Endothelial cell (in vitro differentiated cells): ENCODE results near the gene PIBF1. TPM values are rescaled to one million over a fixed set of nuclear protein-coding genes. Genes with fewer than 3 reads are reported as not detected.

Source experiments
- DNase-seq: peaks from one replicate; pipeline ENCODE4 v3.0.0; 2021; ENCODE audit warnings: low spot score
- H3K27ac Mint-ChIP-seq: one replicate; pipeline ENCODE4 v1.8.0; 2021; ENCODE audit warnings: mixed read lengths, inconsistent platforms; ENCODE audit not compliant: unreplicated experiment
- H3K27me3 Mint-ChIP-seq: one replicate; pipeline ENCODE4 v1.8.0; 2021; ENCODE audit warnings: mild to moderate bottlenecking, moderate library complexity, mixed read lengths, inconsistent platforms; ENCODE audit not compliant: unreplicated experiment
- H3K36me3 Mint-ChIP-seq: one replicate; pipeline ENCODE4 v1.8.0; 2021; ENCODE audit warnings: mild to moderate bottlenecking, low read depth, mixed read lengths, inconsistent platforms; ENCODE audit not compliant: unreplicated experiment
- H3K4me1 Mint-ChIP-seq: one replicate; pipeline ENCODE4 v1.8.0; 2021; ENCODE audit warnings: mild to moderate bottlenecking, mixed read lengths, inconsistent platforms; ENCODE audit not compliant: unreplicated experiment
- H3K4me3 Mint-ChIP-seq: one replicate; pipeline ENCODE4 v1.8.0; 2021; ENCODE audit warnings: mild to moderate bottlenecking, mixed read lengths, inconsistent platforms; ENCODE audit not compliant: unreplicated experiment
- H3K9me3 Mint-ChIP-seq: one replicate; pipeline ENCODE4 v1.8.0; 2021; ENCODE audit warnings: mixed read lengths, inconsistent platforms; ENCODE audit not compliant: unreplicated experiment
- total RNA-seq: library from RNA; stranded (reverse); fragmentation: NEBNext Ultra II Directional; extraction: Animal tissue kit (Norgen Biotek cat#: 25700); gene quantifications from one replicate; pipeline ENCODE4 v1.2.1, GENCODE V29; 2021; ENCODE audit not compliant: unreplicated experiment
- TF ChIP-seq, protein P1 (sequence below): fragments of 200-600 bp; sonication (generic); IDR thresholded peaks from one replicate; pipeline ENCODE4 v1.5.0; 2021; ENCODE audit warnings: antibody characterized with exemption; ENCODE audit not compliant: unreplicated experiment

Gene PIBF1
- total RNA-seq, 1 donor from 2014 or later = 24.0 TPM

DNA sequence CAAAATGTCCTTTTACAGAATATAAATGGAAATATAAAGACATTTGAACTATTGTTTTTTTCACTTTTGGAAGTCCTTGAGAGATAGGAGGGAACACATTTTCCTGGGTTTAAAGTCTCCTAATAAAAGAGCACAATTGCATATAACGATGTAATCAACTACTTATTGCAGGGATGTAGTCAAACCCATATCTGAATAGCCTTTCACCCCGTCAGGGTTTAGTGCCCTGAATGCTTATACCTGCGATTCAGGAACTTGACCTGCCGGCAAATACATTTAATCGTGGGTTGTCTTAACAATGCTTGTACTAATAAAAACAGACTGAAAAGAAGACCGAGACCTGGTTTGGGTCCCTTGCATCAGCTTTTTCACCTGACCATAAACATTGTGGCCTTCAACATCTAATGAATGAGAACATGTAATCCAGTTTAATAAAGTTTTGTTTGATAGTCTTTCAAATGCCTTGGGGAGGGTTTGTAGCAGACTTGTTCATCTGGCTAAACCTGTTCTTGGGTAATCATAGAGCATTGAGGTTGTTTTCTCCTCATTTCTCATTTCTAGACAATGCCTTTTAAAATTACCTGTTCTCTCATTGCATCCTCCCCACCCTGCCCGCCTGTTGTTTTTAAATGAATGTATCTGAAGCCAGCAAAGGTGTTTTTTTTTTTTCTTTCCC is 283.9 kb downstream of the PIBF1 start:
- TF ChIP-seq, protein P1, sequence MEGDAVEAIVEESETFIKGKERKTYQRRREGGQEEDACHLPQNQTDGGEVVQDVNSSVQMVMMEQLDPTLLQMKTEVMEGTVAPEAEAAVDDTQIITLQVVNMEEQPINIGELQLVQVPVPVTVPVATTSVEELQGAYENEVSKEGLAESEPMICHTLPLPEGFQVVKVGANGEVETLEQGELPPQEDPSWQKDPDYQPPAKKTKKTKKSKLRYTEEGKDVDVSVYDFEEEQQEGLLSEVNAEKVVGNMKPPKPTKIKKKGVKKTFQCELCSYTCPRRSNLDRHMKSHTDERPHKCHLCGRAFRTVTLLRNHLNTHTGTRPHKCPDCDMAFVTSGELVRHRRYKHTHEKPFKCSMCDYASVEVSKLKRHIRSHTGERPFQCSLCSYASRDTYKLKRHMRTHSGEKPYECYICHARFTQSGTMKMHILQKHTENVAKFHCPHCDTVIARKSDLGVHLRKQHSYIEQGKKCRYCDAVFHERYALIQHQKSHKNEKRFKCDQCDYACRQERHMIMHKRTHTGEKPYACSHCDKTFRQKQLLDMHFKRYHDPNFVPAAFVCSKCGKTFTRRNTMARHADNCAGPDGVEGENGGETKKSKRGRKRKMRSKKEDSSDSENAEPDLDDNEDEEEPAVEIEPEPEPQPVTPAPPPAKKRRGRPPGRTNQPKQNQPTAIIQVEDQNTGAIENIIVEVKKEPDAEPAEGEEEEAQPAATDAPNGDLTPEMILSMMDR = no peak
- H3K4me1 Mint-ChIP-seq = no peaks in the 10 kb centered on the region
- DNase-seq = no peak
- H3K9me3 Mint-ChIP-seq = no peaks in the 10 kb centered on the region
- no peak overlapping the region for H3K27ac Mint-ChIP-seq
- H3K27me3 Mint-ChIP-seq = peaks cover 5% of the 10 kb centered on the region
- no peak overlapping the region for H3K4me3 Mint-ChIP-seq
- no peaks in the 10 kb centered on the region for H3K36me3 Mint-ChIP-seq

Other genes starting within 250 kb of the PIBF1 start
- gene MZT1, start 54.5 kb upstream of the PIBF1 start, total RNA-seq = 11.4 TPM
- gene BORA, start 54.2 kb upstream of the PIBF1 start, total RNA-seq = 6.3 TPM
- gene DIS3, start 233 bp upstream of the PIBF1 start, total RNA-seq = 39.1 TPM